Measurements from ENCODE around the gene ARRDC1. TPM values are rescaled to one million over a fixed set of nuclear protein-coding genes. Genes with fewer than 3 reads are reported as not detected.

ARRDC1 gene
- total RNA-seq, 4 donors from 2014 or later, result 132 to 560 (median 370) TPM

DNA sequence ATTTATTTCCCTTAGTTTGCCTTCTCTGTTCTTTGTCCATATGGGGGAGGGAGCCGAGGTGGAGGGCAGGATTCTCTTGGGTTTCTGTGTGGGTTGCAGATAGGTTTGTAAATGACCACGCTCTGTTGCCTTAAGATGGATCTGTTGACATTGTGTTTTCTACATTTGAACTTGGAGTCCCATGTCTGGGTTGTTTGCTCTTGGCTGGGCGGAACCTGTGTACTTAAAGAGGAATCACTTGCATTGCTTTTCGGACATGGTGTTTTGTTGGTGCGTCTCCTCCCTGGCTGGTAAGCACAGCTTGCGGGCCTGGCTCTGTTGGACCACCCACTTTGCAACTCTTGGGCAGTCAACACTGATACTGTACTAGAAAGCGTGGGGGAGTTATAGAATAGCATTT is 59.2 kb downstream of the ARRDC1 start:
- Histone ChIP-seq H3K27me3 (no peaks in the 10 kb centered on the region), H3K36me3 (no peaks in the 10 kb centered on the region), H3K27ac (peak overlapping the region in 3 of 4 donors; percentile 26 to 49 (median 34)), H3K4me1 (peaks cover 15 to 34% (median 20%) of the 10 kb centered on the region in 4 donors), H3K4me3 (no peak overlapping the region), H3K9me3 (no peaks in the 10 kb centered on the region)
- 36 to 45% methylated on average over 3 to 7 of the region's 7 CpGs for WGBS, 2 donors (ENCODE audit: low coverage in 1 of 2)
- intact Hi-C loops (cut with DNase I; ENCODE audit: low total_unique reads), result no loop called here
- DNase-seq, result peak; percentile 36
- in situ Hi-C loops (cut with MboI; ENCODE audit: low pct_ligation_motif_present in 1 of 4, low pct_unique_long_range_greater_than_20kb in 1 of 4, low sequenced_read_pairs in 3 of 4), result no loop called here
- TF ChIP-seq POLR2A (IDR thresholded peaks at IDR 0.05) (no peak), CTCF (IDR thresholded peaks at IDR 0.05) (no peak), POLR2AphosphoS5 (IDR thresholded peaks at IDR 0.05) (no peak), EP300 (IDR thresholded peaks at IDR 0.05; ENCODE audit: low read depth) (no peak)

Small RNA genes within 50 kb of the gene (small RNA-seq; reads per million reads assigned to genes)
- gene RF00017, result 0 reads per million in 4 donors

Other genes starting within 250 kb of the ARRDC1 start
- 100 to 1,000 TPM in 1 of 4 donors, 10 to 100 TPM in 3; 47.6 to 228 (median 74.2) TPM for gene EXD3, start 182.5 kb upstream of the ARRDC1 start, total RNA-seq
- 10 to 100 TPM; 19.7 to 53.9 (median 40.8) TPM for gene NOXA1, start 182.3 kb upstream of the ARRDC1 start, total RNA-seq
- 100 to 1,000 TPM in 1 of 4 donors, 10 to 100 TPM in 3; 20.7 to 109 (median 63.8) TPM for gene ENTPD8, start 164.3 kb upstream of the ARRDC1 start, total RNA-seq
- gene NSMF, start 146.4 kb upstream of the ARRDC1 start, total RNA-seq, result 100 to 1,000 TPM in 1 of 4 donors, 10 to 100 TPM in 3; 44.6 to 130 (median 55.2) TPM
- gene PNPLA7, start 55.3 kb upstream of the ARRDC1 start, total RNA-seq, result 10 to 100 TPM; 16.0 to 95.4 (median 24.9) TPM
- gene MRPL41, start 53.8 kb upstream of the ARRDC1 start, total RNA-seq, result 100 to 1,000 TPM; 109 to 144 (median 119) TPM
- gene DPH7, start 26.8 kb upstream of the ARRDC1 start, total RNA-seq, result 10 to 100 TPM; 28.8 to 53.5 (median 36.6) TPM
- 10 to 100 TPM in 2 of 4 donors, 1 to 10 TPM in 2; 6.7 to 11.5 (median 9.8) TPM for gene ZMYND19, start 15.2 kb upstream of the ARRDC1 start, total RNA-seq
- gene EHMT1, start 13.3 kb downstream of the ARRDC1 start, total RNA-seq, result 100 to 1,000 TPM in 2 of 4 donors, 10 to 100 TPM in 2; 93.8 to 184 (median 139) TPM